ENCODE measurements around the gene SPEM1.

SPEM1 gene

GRCh38 chr17:7442142-7442541 is 22.0 kb downstream of the SPEM1 start:
- Histone ChIP-seq H3K36me3 (ENCODE audit: control insufficient read depth in 2 of 2, insufficient read depth in 2 of 2, low read length in 2 of 2) (no peaks in the 10 kb centered on the region), H3K9me3 (ENCODE audit: control insufficient read depth in 2 of 2, low read length in 2 of 2) (no peaks in the 10 kb centered on the region), H3K27ac (ENCODE audit: low read length) (no peak overlapping the region), H3K4me3 (ENCODE audit: low read length in 2 of 2) (no peak overlapping the region), H3K9ac (ENCODE audit: low read length in 2 of 2) (no peak overlapping the region), H3K4me1 (ENCODE audit: control insufficient read depth, insufficient read depth, low read length) (peaks cover 41% of the 10 kb centered on the region), H3K27me3 (ENCODE audit: control insufficient read depth in 1 of 2, insufficient read depth in 2 of 2, low read length in 2 of 2) (peaks cover 66 to 82% of the 10 kb centered on the region in 2 donors)

- H3K27me3 ChIP-seq (ENCODE audit: control insufficient read depth in 1 of 2, insufficient read depth in 2 of 2, low read length in 2 of 2), result peaks cover 63 to 75% of the 10 kb centered on the region in 2 donors
- H3K4me3 ChIP-seq (ENCODE audit: low read length in 2 of 2), result no peak overlapping the region
- H3K9ac ChIP-seq (ENCODE audit: low read length in 2 of 2), result no peak overlapping the region
- no peaks in the 10 kb centered on the region for H3K36me3 ChIP-seq (ENCODE audit: control insufficient read depth in 2 of 2, insufficient read depth in 2 of 2, low read length in 2 of 2)
- no peaks in the 10 kb centered on the region for H3K9me3 ChIP-seq (ENCODE audit: control insufficient read depth in 2 of 2, low read length in 2 of 2)
- peaks cover 28% of the 10 kb centered on the region for H3K4me1 ChIP-seq (ENCODE audit: control insufficient read depth, insufficient read depth, low read length)
- no peak overlapping the region for H3K27ac ChIP-seq (ENCODE audit: low read length)
These were observed 23.7 kb downstream of the SPEM1 start for GRCh38 chr17:7443499-7444485.

GRCh38 chr17:7444682-7445618 is 24.8 kb downstream of the SPEM1 start, which contains the start of gene CHRNB1:
Gene CHRNB1 (plus strand): TSS chr17:7445061. CDS start chr17:7445128, 67 bp downstream.
- Histone ChIP-seq H3K9ac (ENCODE audit: low read length in 2 of 2) (no peak within 1 kb of the TSS), H3K4me1 (ENCODE audit: control insufficient read depth, insufficient read depth, low read length) (peaks cover 22% of the 10 kb centered on the region), H3K4me3 (ENCODE audit: low read length in 2 of 2) (peak within 1 kb of the TSS; percentile 19 to 57), H3K9me3 (ENCODE audit: control insufficient read depth in 2 of 2, low read length in 2 of 2) (no peaks in the 10 kb centered on the region), H3K27me3 (ENCODE audit: control insufficient read depth in 1 of 2, insufficient read depth in 2 of 2, low read length in 2 of 2) (peaks cover 56 to 64% of the 10 kb centered on the region in 2 donors), H3K36me3 (ENCODE audit: control insufficient read depth in 2 of 2, insufficient read depth in 2 of 2, low read length in 2 of 2) (no peaks in the 10 kb centered on the region), H3K27ac (ENCODE audit: low read length) (no peak within 1 kb of the TSS)

- Histone ChIP-seq H3K27me3 (ENCODE audit: control insufficient read depth in 1 of 2, insufficient read depth in 2 of 2, low read length in 2 of 2) (peaks cover 50 to 57% of the 10 kb centered on the region in 2 donors), H3K9me3 (ENCODE audit: control insufficient read depth in 2 of 2, low read length in 2 of 2) (no peaks in the 10 kb centered on the region), H3K4me1 (ENCODE audit: control insufficient read depth, insufficient read depth, low read length) (peaks cover 15% of the 10 kb centered on the region), H3K27ac (ENCODE audit: low read length) (no peak overlapping the region), H3K9ac (ENCODE audit: low read length in 2 of 2) (no peak overlapping the region), H3K36me3 (ENCODE audit: control insufficient read depth in 2 of 2, insufficient read depth in 2 of 2, low read length in 2 of 2) (no peaks in the 10 kb centered on the region), H3K4me3 (ENCODE audit: low read length in 2 of 2) (peak overlapping the region in 1 of 2 donors; percentile 19)
These were observed 25.5 kb downstream of the SPEM1 start for GRCh38 chr17:7445619-7445968.

- H3K27ac ChIP-seq (ENCODE audit: low read length), result no peak overlapping the region
- H3K9me3 ChIP-seq (ENCODE audit: control insufficient read depth in 2 of 2, low read length in 2 of 2), result no peaks in the 10 kb centered on the region
- no peak overlapping the region for H3K4me3 ChIP-seq (ENCODE audit: low read length in 2 of 2)
- no peaks in the 10 kb centered on the region for H3K36me3 ChIP-seq (ENCODE audit: control insufficient read depth in 2 of 2, insufficient read depth in 2 of 2, low read length in 2 of 2)
- H3K9ac ChIP-seq (ENCODE audit: low read length in 2 of 2), result no peak overlapping the region
- H3K27me3 ChIP-seq (ENCODE audit: control insufficient read depth in 1 of 2, insufficient read depth in 2 of 2, low read length in 2 of 2), result peaks cover 32 to 42% of the 10 kb centered on the region in 2 donors
- peaks cover 12% of the 10 kb centered on the region for H3K4me1 ChIP-seq (ENCODE audit: control insufficient read depth, insufficient read depth, low read length)
These were observed 28.3 kb downstream of the SPEM1 start for GRCh38 chr17:7448461-7448860.

GRCh38 chr17:7459961-7460545 is 39.9 kb downstream of the SPEM1 start:
- H3K4me3 ChIP-seq (ENCODE audit: low read length in 2 of 2), result no peak overlapping the region
- H3K9me3 ChIP-seq (ENCODE audit: control insufficient read depth in 2 of 2, low read length in 2 of 2), result no peaks in the 10 kb centered on the region
- H3K9ac ChIP-seq (ENCODE audit: low read length in 2 of 2), result no peak overlapping the region
- H3K36me3 ChIP-seq (ENCODE audit: control insufficient read depth in 2 of 2, insufficient read depth in 2 of 2, low read length in 2 of 2), result peaks cover 0 to 6% of the 10 kb centered on the region in 2 donors
- no peaks in the 10 kb centered on the region for H3K27me3 ChIP-seq (ENCODE audit: control insufficient read depth in 1 of 2, insufficient read depth in 2 of 2, low read length in 2 of 2)
- no peaks in the 10 kb centered on the region for H3K4me1 ChIP-seq (ENCODE audit: control insufficient read depth, insufficient read depth, low read length)
- H3K27ac ChIP-seq (ENCODE audit: low read length), result peak overlapping the region; percentile 18

- no peaks in the 10 kb centered on the region for H3K9me3 ChIP-seq (ENCODE audit: control insufficient read depth in 2 of 2, low read length in 2 of 2)
- H3K27ac ChIP-seq (ENCODE audit: low read length), result no peak overlapping the region
- H3K36me3 ChIP-seq (ENCODE audit: control insufficient read depth in 2 of 2, insufficient read depth in 2 of 2, low read length in 2 of 2), result peaks cover 0 to 6% of the 10 kb centered on the region in 2 donors
- H3K4me3 ChIP-seq (ENCODE audit: low read length in 2 of 2), result no peak overlapping the region
- no peak overlapping the region for H3K9ac ChIP-seq (ENCODE audit: low read length in 2 of 2)
- H3K4me1 ChIP-seq (ENCODE audit: control insufficient read depth, insufficient read depth, low read length), result peaks cover 4% of the 10 kb centered on the region
- H3K27me3 ChIP-seq (ENCODE audit: control insufficient read depth in 1 of 2, insufficient read depth in 2 of 2, low read length in 2 of 2), result no peaks in the 10 kb centered on the region
These were observed 40.9 kb downstream of the SPEM1 start for GRCh38 chr17:7460850-7461660.

GRCh38 chr17:7462474-7463371 is 42.6 kb downstream of the SPEM1 start:
- H3K9ac ChIP-seq (ENCODE audit: low read length in 2 of 2), result no peak overlapping the region
- H3K9me3 ChIP-seq (ENCODE audit: control insufficient read depth in 2 of 2, low read length in 2 of 2), result no peaks in the 10 kb centered on the region
- peaks cover 16% of the 10 kb centered on the region for H3K4me1 ChIP-seq (ENCODE audit: control insufficient read depth, insufficient read depth, low read length)
- H3K27ac ChIP-seq (ENCODE audit: low read length), result no peak overlapping the region
- no peak overlapping the region for H3K4me3 ChIP-seq (ENCODE audit: low read length in 2 of 2)
- no peaks in the 10 kb centered on the region for H3K27me3 ChIP-seq (ENCODE audit: control insufficient read depth in 1 of 2, insufficient read depth in 2 of 2, low read length in 2 of 2)
- H3K36me3 ChIP-seq (ENCODE audit: control insufficient read depth in 2 of 2, insufficient read depth in 2 of 2, low read length in 2 of 2), result peaks cover 4 to 9% of the 10 kb centered on the region in 2 donors

- no peak overlapping the region for H3K4me3 ChIP-seq (ENCODE audit: low read length in 2 of 2)
- peaks cover 18% of the 10 kb centered on the region for H3K4me1 ChIP-seq (ENCODE audit: control insufficient read depth, insufficient read depth, low read length)
- no peaks in the 10 kb centered on the region for H3K9me3 ChIP-seq (ENCODE audit: control insufficient read depth in 2 of 2, low read length in 2 of 2)
- H3K9ac ChIP-seq (ENCODE audit: low read length in 2 of 2), result no peak overlapping the region
- peaks cover 4 to 9% of the 10 kb centered on the region in 2 donors for H3K36me3 ChIP-seq (ENCODE audit: control insufficient read depth in 2 of 2, insufficient read depth in 2 of 2, low read length in 2 of 2)
- no peak overlapping the region for H3K27ac ChIP-seq (ENCODE audit: low read length)
- H3K27me3 ChIP-seq (ENCODE audit: control insufficient read depth in 1 of 2, insufficient read depth in 2 of 2, low read length in 2 of 2), result no peaks in the 10 kb centered on the region
These were observed 43.3 kb downstream of the SPEM1 start for GRCh38 chr17:7463372-7463846.
